ENCODE results near the gene CLIC4. TPM values are rescaled to one million over a fixed set of nuclear protein-coding genes. Genes with fewer than 3 reads are reported as not detected.

CLIC4 gene
- total and polyA plus RNA-seq, 8 donors, result 53.5 to 372 (median 110) TPM

- TF ChIP-seq POLR2A (IDR thresholded peaks at IDR 0.05) (no peak), POLR2AphosphoS5 (IDR thresholded peaks at IDR 0.05) (no peak), CTCF (IDR thresholded peaks at IDR 0.05) (no peak), EP300 (IDR thresholded peaks at IDR 0.05) (no peak)
- no peak overlapping the region for H3K4me3 ChIP-seq
- peaks cover 0 to 6% (median 0%) of the 10 kb centered on the region in 4 donors for H3K4me1 ChIP-seq
- 76 to 82% (median 79%) methylated on average over 7 of the region's 7 CpGs for WGBS, 5 donors
- no peaks in the 10 kb centered on the region for H3K36me3 ChIP-seq
- H3K9me3 ChIP-seq, result no peaks in the 10 kb centered on the region
- intact Hi-C loops (cut with DNase I; ENCODE audit: low total_unique reads), result no loop called here
- DNase-seq, result no peak
- H3K27me3 ChIP-seq, result peaks cover 0 to 51% (median 7%) of the 10 kb centered on the region in 3 donors
- H3K27ac ChIP-seq, result no peak overlapping the region
Measured at GRCh38 chr1:24874056-24874455, 128.8 kb downstream of the CLIC4 start.

- TF ChIP-seq EP300 (IDR thresholded peaks at IDR 0.05) (no peak), CTCF (IDR thresholded peaks at IDR 0.05) (no peak), POLR2A (IDR thresholded peaks at IDR 0.05) (no peak), POLR2AphosphoS5 (IDR thresholded peaks at IDR 0.05) (no peak)
- H3K4me3 ChIP-seq, result no peak overlapping the region
- H3K27me3 ChIP-seq, result peaks cover 0 to 53% (median 7%) of the 10 kb centered on the region in 3 donors
- peaks cover 0 to 6% (median 0%) of the 10 kb centered on the region in 4 donors for H3K4me1 ChIP-seq
- intact Hi-C loops (cut with DNase I; ENCODE audit: low total_unique reads), result no loop called here
- no peaks in the 10 kb centered on the region for H3K36me3 ChIP-seq
- WGBS, 5 donors, result 54 to 67% (median 61%) methylated on average over 16 of the region's 16 CpGs
- DNase-seq, result peak in 1 of 2 donors; percentile 35
- no peak overlapping the region for H3K27ac ChIP-seq
- H3K9me3 ChIP-seq, result no peaks in the 10 kb centered on the region
Measured at GRCh38 chr1:24874611-24875234, 129.5 kb downstream of the CLIC4 start.

- 74 to 82% (median 81%) methylated on average over 8 of the region's 8 CpGs for WGBS, 5 donors
- DNase-seq, result no peak
- Histone ChIP-seq H3K27ac (no peak overlapping the region), H3K4me1 (peaks cover 0 to 6% (median 0%) of the 10 kb centered on the region in 4 donors), H3K4me3 (no peak overlapping the region), H3K36me3 (no peaks in the 10 kb centered on the region), H3K9me3 (no peaks in the 10 kb centered on the region), H3K27me3 (peaks cover 0 to 49% (median 7%) of the 10 kb centered on the region in 3 donors)
- no peak for TF ChIP-seq EP300 (IDR thresholded peaks at IDR 0.05)
- TF ChIP-seq POLR2AphosphoS5 (IDR thresholded peaks at IDR 0.05), result no peak
- TF ChIP-seq CTCF (IDR thresholded peaks at IDR 0.05), result no peak
- TF ChIP-seq POLR2A (IDR thresholded peaks at IDR 0.05), result no peak
- intact Hi-C loops (cut with DNase I; ENCODE audit: low total_unique reads), result no loop called here
Measured at GRCh38 chr1:24875257-24875656, 130.0 kb downstream of the CLIC4 start.

GRCh38 chr1:24875991-24876506, 130.8 kb downstream of the CLIC4 start:
- 40 to 68% (median 50%) methylated on average over 4 to 8 of the region's 8 CpGs for WGBS, 5 donors
- Histone ChIP-seq H3K4me1 (no peaks in the 10 kb centered on the region), H3K9me3 (no peaks in the 10 kb centered on the region), H3K27ac (no peak overlapping the region), H3K36me3 (no peaks in the 10 kb centered on the region), H3K4me3 (no peak overlapping the region), H3K27me3 (peaks cover 0 to 41% (median under 1%) of the 10 kb centered on the region in 3 donors)
- DNase-seq, result no peak
- intact Hi-C loops (cut with DNase I; ENCODE audit: low total_unique reads), result no loop called here
- TF ChIP-seq EP300 (IDR thresholded peaks at IDR 0.05) (no peak), POLR2A (IDR thresholded peaks at IDR 0.05) (no peak), CTCF (IDR thresholded peaks at IDR 0.05) (no peak), POLR2AphosphoS5 (IDR thresholded peaks at IDR 0.05) (no peak)
